ENCODE measurements around the gene ITGBL1.

Gene ITGBL1, protein sequence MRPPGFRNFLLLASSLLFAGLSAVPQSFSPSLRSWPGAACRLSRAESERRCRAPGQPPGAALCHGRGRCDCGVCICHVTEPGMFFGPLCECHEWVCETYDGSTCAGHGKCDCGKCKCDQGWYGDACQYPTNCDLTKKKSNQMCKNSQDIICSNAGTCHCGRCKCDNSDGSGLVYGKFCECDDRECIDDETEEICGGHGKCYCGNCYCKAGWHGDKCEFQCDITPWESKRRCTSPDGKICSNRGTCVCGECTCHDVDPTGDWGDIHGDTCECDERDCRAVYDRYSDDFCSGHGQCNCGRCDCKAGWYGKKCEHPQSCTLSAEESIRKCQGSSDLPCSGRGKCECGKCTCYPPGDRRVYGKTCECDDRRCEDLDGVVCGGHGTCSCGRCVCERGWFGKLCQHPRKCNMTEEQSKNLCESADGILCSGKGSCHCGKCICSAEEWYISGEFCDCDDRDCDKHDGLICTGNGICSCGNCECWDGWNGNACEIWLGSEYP

DNA sequence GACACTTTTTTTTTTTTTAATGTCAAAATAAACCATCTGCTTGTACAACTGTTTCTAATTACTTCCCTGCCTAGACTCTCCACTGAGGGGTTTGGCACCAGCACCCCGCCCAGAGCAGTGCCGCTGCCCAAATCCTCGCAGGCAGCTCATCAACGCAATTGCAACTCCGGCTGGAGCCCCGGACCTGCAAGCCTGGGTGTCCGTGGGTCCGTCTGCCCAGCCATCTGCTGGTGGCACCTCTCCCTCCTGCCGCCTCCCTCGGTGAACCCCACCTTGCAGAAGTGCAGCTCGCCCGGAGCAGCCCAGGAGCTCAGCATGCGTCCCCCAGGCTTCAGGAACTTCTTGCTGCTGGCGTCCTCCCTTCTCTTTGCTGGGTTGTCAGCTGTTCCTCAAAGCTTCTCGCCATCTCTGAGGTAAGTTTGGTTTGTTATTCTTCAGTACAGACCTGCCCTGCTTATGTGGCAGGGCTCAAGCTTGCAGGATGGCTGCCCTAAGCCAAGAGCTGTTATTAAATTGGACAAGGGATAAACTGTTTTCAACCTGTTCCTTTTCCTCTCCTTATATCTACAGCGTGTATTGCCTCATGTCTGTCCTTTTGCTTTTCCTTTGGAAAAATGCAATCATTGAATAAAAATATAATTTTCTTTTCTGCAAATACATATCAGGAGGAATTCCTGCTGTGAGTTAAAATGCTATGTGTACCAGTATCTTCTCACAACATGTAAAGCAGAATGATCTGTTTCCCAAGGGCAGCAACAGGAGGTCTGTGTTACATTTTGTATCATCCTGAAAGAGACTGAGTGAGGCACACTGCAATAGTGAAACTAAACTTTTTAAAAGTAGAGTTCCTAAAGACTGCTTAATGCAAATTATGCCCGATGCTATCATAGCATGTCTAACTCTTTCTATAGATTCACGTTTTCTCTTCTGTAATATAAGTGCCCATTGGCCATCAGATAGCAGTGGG is at the start of gene ITGBL1:
TSS of gene ITGBL1 (plus strand) at position 157 of the 967 bp plus-strand sequence. CDS start at position 316, 159 bp downstream.
- in situ Hi-C loops (cut with MboI; ENCODE audit: low sequenced_read_pairs), result no loop called here

DNA sequence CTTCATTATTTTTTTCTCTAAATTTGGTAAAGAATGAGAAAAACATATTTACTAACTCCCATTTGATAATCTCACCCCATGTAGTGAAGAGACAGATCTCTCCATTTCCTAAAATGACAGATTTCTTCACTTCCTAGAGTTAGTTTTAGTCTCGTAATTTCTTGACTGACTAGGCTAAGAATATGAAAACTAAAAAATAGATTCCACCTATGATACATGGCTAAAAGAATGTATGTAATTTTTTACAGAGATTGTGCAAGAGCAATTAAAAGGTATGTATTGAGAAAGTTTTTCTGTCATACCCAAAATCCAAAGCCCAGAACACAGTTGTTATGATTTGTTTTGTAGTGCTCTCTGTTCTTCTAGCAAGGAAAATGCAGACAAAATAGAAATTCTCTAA is 45.7 kb upstream of the ITGBL1 start:
- in situ Hi-C loops (cut with MboI; ENCODE audit: low sequenced_read_pairs), result no loop called here

DNA sequence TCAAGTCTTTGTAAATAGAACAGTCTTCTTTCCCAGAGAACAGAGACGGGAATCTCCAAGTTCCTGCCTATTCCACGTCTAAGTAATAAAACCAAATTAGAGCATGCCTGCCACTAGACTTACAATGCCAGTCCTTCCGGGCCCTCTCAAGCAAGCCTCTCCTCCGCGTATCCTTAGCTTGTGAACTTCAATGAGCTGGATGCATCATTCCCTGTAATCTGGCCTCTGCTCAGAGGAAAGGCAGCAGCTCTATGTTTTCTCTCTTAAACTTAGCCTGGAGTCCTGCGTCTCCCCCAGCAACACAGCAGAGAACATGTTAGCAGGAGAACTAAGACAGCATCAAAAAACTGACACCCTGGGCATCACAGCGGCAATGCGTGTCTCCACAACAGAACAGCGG is 44.3 kb upstream of the ITGBL1 start:
- in situ Hi-C loops (cut with MboI; ENCODE audit: low sequenced_read_pairs), result no loop called here

DNA sequence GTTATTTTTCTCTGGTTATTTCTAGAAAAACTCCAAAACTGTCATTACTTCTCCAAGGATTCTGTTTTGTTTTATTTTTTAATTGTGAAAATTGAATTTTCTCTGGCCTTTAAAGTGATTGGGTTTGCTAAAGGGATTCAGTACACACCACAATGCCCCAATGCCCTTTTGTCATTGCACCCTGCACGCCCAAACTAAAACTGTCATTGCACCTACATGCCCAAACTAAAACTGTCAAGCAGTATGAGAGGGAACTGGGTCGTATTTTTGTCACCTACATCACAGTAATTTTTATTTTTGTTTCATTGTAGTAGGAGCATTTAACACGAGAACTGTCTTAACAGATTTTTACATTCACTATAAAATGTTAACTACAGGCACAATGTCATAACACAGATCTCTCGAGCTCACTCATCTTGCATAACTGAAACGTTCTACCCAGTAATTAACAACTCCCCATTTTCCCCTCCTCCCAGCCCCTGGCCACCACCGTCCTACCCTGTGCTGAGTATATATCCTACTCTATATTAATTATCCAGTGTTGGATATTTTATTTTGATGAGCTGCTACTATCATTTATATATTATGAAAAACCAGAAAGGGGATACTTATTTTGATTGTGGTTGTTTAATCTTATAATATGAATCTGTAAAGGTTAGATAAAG is 43.4 kb upstream of the ITGBL1 start:
- in situ Hi-C loops (cut with MboI; ENCODE audit: low sequenced_read_pairs), result no loop called here

DNA sequence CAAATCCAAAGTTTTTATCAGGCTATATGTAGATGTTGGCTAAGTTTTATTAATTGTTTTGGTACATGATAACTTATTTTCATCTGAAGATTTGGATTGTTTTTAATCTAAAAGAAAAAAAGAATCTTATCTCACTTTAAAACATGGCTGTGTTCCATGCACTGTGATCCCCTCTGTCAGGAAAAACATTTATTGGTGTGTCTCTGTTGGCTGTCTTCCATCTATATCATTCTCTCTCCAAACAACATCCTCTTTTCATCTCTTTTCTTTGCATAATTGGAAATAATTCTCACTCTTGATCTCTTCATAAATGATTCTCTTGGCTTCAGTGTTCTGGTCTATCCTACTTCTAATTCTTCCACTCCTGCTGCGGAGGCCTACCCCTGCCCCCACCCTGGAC is 40.4 kb upstream of the ITGBL1 start:
- in situ Hi-C loops (cut with MboI; ENCODE audit: low sequenced_read_pairs), result no loop called here

DNA sequence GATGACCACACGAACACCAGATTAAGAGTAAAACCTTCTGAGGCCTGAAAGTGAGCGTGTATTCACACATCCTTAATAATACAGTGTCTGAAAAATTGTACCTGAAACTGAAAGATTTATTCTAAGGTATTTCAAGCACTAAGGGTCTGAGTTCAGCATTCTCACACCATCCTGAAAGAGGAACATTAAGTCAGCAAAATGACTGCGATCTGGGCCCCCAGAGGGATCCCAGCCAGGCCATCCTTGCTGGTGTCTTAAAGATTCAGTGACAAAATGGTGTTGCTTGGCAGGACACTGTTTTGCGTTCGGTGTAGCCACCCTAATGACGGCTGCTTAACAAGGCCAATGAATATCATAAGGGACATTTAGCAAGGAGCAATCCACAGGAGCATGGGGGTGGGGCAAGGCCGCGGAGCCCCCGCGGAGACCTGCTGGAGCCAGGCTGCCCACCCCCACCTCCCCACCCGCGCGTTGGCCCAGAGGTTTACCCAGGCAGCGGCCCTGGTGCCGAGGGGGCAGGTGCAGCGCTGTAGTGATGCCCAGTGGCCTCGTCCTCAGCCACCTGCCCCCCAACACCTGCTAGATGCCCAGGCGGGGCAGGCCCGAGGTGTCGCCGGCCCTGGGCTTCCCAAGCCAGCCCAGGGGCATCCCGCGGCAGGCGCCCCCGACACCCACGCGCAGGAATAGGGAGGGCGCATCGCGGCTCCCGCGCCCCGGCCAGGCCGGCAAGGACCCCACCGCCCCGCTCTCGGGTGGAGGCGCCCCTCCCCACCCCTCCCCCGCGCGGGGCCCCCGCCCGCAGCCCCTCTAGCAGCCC is 36.9 kb upstream of the ITGBL1 start:
- in situ Hi-C loops (cut with MboI; ENCODE audit: low sequenced_read_pairs), result no loop called here

DNA sequence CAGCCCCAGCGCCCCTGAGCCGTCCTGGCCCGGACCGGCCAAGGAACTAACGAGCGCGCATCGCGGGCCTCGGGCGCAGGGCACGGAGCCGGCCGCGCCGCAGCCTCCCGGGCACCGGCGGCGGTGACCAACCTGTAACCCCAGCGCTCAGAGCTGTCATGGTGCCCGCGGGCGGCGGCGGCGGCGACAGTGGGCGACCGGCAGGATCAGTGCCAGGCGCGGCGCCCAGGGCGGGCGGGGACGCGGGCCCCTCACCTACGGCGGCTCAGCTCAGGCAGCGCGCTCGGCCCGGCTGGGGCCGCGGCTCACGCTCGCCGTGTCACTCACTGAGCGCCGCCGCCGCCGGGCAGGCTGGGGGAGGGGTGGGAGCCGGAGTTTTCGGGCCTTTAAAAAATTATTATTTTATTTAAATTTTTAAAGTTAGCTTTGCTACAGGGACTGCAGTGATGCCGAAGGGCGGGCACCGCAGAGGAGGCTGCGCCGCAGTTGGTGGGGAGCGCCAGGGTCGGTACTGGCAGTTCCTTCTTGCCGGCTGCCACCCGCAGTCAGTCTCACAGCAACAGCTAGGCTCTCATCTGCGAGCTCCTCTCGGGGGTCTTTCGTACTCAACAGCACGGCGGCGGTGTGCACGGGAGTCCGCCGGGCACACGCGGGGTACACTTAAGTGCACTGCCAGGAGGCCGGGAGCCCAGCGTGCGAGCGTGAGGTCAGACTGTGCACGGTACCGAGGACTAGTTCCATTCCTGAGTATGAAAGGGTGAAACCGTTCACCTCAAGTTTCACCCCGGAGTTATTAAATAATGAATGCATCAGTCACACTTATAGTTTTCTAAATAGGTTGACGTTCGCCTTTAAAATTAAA is 36.1 kb upstream of the ITGBL1 start, which contains the start of gene NALCN:
TSS of gene NALCN (minus strand) at position 328 of the 862 bp plus-strand sequence. CDS start 17,382 bp downstream, outside the sequence.
- in situ Hi-C loops (cut with MboI; ENCODE audit: low sequenced_read_pairs), result no loop called here

DNA sequence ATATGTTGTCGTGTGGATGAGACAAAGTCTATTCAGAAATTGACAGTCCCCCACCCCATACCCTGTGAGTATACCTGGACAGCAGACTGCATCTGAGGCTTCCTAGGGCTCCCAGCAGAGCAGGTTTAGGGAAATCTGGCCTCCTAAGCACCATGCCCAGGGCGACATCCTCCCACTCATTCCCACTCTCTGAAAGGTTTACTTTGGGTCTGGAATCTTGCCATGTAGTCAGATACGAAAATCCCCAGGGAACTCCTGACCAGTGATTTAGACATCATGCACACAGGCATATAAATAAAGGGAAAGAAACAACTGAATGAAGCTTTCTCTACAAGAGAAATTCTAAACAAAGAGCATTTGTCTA is 35.5 kb upstream of the ITGBL1 start:
- in situ Hi-C loops (cut with MboI; ENCODE audit: low sequenced_read_pairs), result no loop called here

DNA sequence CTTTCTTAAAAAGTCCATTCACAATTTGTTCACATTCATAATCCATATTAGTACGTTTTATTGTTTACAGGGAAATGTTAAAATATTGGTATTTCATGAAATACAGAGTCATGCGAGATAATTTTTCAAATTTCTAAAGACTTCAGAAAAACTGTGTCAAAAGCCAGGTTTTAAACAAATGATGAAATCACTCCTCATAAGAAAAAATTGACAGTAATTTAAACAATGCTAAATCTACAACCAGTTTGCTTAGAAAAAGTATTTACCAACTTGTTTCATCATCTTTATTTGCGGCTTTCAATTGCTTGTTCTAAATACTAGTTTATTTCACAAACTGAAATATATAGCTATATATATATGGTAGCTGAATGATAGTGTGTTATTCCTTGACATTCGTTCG is 35.0 kb upstream of the ITGBL1 start:
- in situ Hi-C loops (cut with MboI; ENCODE audit: low sequenced_read_pairs), result no loop called here

DNA sequence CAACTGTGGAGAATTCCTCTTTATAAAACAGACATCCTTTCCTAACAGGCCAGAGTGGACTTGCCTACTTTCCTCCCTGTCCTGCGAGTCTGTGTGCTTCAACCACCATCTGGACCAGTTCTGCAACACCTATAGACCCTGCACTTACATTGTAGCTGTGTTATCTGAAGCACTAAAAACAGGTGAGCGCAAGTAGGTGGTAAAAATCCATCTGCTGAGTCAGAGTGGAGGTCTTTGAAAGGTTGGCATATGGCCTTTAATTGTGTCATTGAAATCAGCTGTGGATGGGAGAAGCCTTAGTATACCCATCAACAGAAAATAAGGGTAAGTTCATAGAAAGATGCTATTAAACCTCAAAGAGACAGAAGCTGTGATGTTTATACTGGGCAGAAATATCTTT is 28.6 kb upstream of the ITGBL1 start:
- in situ Hi-C loops (cut with MboI; ENCODE audit: low sequenced_read_pairs), result no loop called here

DNA sequence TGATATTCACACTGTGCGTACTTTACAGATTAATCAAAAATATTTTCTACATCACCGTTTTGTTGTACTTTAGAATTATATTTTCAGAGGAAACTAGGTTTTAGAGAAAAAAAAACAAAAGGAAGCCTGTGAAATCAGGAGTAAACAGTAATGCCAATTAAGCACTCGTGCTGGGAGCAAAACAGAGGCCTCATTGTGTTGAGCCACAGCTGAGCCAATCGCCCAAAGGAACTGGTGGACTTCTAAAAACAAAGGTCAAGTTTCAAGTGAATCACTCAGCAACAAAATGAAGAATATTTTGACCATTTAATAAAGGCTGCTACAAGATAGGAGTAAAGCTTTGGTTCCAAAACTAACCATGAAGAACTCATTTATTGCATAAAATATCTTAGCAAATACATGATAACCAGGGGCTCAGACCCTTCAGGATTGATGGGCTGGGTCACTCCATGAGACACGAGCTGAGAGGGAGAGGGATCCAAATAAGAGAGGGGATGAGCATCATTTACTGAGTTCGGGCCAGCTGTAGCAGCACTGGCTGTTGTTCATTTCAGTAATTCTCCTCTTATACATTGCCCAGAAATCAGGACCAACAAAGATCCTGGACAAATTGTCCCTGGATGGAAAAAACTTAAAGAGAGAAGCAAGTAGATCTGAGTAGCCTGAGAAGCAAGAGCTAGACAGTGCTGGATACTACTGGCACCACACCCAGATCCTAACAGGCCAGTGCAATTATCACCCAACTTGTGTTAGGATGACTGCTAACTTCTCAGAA is 27.9 kb upstream of the ITGBL1 start:
- in situ Hi-C loops (cut with MboI; ENCODE audit: low sequenced_read_pairs), result no loop called here

DNA sequence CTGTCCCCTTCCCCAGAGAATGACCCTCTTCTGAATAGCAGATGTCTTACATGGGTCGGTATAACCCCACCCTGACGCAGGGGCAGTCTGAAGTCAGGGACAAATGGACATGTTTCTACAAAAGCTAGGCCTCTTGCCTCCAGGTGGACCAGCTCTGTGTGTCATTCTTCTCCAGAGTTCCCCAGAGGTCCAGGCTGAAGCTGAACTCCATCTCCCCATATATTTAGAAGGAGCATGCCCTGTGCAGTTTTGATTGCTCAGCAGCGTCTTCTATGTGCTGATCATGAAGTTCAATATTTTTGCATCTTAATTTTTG is 27.4 kb upstream of the ITGBL1 start:
- in situ Hi-C loops (cut with MboI; ENCODE audit: low sequenced_read_pairs), result no loop called here

DNA sequence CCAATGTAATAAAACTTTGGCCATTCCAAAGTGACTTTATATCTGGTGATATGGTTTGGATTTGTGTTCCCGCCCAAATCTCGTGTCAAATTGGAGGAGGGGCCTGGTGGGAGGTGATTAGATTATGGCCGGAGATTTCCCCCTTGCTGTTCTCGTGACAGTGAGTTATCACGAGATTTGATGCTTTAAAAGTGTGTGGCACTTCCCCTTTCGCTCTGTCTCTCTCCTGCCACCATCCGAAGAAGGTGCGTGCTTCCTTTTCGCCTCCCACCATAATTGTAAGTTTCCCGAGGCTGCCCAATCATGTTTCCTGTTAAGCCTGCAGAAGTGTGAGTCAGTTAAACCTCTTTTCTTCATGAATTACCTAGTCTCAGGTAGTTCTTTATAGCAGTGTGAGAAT is 26.9 kb upstream of the ITGBL1 start:
- in situ Hi-C loops (cut with MboI; ENCODE audit: low sequenced_read_pairs), result no loop called here

DNA sequence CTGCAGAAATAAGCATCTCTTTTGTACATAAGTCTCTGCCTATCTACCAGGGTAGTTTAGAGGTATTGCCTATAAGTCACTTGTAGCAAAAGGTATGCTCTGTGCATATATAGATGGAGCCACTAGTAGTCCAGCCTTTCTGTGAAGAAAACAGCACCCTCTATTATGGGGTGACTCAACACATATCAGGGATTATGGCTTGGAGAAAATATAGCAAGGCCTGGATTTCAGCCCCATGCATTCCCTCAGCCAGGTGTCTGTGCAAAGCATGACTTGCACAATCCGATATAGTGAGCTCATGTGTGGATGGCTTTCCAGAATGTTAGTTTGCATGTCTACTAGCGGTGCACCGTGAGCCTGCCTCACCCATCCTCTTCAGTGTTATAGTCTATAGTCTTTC is 22.7 kb upstream of the ITGBL1 start:
- in situ Hi-C loops (cut with MboI; ENCODE audit: low sequenced_read_pairs), result no loop called here

DNA sequence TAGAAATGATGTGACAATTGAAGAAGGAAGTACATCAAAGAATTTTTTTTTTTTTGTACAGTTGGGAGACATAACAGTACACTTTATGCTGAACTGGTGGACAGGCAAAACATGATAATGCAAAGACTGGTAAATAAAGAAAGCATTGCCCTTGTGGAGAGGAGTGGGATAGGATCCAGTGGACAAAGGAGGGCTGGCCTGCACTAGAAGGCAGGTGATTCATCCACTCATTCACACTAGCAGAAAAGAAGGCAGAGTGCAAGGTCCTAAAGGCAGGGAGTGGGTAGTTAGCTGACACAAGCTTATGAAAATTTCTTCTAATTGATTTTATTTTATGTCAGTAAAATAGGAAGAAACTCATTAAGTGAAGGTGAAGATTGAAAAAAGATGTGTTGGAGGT is 18.6 kb upstream of the ITGBL1 start:
- in situ Hi-C loops (cut with MboI; ENCODE audit: low sequenced_read_pairs), result no loop called here

DNA sequence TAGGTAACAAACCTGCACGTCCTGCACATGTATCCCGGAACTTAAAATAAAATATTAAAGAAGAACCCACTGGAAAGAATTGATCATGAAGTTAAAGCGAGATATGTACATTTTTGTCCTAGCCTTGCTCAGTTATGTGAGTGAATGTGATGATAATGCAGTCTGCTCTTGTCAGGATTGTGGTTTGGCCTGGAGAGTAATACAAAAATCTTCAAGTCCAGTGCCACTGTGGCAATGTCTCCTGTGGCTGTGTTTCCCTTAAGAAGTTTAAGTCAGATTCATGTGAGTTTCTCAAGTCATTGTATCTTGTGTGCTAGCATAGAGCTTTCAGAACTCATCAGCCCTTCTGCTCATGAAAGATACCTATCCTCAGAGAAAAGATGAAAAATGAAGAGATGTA is 18.0 kb upstream of the ITGBL1 start:
- in situ Hi-C loops (cut with MboI; ENCODE audit: low sequenced_read_pairs), result no loop called here

DNA sequence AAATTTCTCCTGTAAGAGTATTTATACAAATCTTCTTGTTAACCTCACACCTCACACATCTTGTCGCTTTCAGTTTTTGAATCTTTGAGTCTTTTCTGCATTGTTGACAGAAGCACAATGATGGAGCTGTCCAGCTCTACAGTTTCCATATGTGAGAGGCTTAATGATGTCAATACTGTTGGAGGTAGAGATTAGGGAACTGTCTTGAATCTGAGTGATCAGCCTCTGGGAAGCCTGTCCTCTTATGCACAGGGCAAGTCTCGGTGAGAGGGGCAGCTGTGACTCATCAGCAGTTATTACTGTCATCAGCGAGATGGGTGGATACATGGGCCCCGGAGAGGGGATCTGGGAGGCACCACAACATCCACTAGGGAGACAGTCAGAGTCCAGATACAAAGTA is 4.6 kb upstream of the ITGBL1 start:
- in situ Hi-C loops (cut with MboI; ENCODE audit: low sequenced_read_pairs), result no loop called here

DNA sequence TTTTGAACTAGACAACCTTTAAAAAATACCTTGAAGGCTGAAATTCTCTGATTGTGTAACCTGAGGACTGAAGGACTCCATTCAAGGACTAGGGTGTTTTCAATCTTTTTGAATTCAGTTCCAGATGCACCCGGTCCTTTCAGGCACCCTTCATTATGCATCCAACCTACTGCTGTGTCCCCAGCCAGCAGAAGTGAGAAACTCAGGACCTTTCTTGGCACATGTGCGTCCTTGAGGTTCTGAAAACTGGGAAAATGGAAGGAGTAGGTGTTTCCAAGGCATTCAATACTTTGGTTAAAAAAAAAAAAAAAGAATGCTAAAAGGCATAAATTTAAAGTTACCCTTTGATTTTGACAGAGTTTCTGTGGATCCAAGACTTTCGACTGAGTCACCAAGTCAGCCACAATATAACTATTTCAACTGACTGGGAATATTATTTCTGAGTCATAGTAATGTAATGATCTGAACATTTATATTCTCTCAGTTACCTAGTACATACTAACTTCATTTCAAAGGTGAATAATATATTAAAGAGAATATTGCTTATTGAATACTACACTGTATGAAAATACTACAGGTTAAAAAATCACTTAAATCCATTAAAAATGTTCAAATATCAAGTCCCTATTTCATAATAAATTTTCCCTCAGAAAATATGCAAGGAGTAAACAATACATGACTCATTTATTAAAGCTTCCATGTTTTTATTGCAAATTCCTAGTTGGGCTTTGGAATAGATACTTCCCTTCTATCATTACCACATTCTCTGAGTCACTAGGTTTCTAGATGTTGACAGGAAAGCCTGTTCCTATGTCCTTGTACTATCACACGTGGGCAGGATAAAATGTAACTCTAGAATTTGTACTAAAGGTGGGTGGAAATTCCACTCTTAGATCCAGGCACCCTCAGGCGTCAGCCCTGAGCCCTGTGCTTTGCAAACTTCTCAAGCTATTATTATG is 2.4 kb upstream of the ITGBL1 start:
- in situ Hi-C loops (cut with MboI; ENCODE audit: low sequenced_read_pairs), result no loop called here

All from HL-60/S4 treated with retinoic acid at 250 ng/mL for 4 days and 3 days (cell line).